NT2/D1 (cell line): ENCODE data around the gene SIRT3.

Experiments
- DNase-seq: peaks from one replicate; pipeline ENCODE4 v3.0.0-alpha.2; 2011; ENCODE audit warnings: low read depth, low spot score
- H3K27me3 ChIP-seq: 2 replicates; pipeline ENCODE4 v1.6.0; 2011; ENCODE audit warnings: mild to moderate bottlenecking; ENCODE audit not compliant: insufficient read length, insufficient read depth
- H3K36me3 ChIP-seq: 2 replicates; pipeline ENCODE4 v1.6.1; 2011; ENCODE audit warnings: mild to moderate bottlenecking, low read length, mixed read lengths; ENCODE audit not compliant: insufficient read depth, insufficient read length
- H3K4me1 ChIP-seq: 2 replicates; pipeline ENCODE4 v1.5.1; 2011; ENCODE audit not compliant: insufficient read depth, insufficient read length
- H3K4me3 ChIP-seq: 2 replicates; pipeline ENCODE4 v1.5.1; 2011; ENCODE audit warnings: low read depth; ENCODE audit not compliant: insufficient read length
- H3K9ac ChIP-seq: 2 replicates; pipeline ENCODE4 v1.6.0; 2011; ENCODE audit warnings: low read depth; ENCODE audit not compliant: insufficient read length
- H3K9me3 ChIP-seq: 2 replicates; pipeline ENCODE4 v1.5.1; 2011; ENCODE audit warnings: mild to moderate bottlenecking, low read length; ENCODE audit not compliant: insufficient read depth
- SUZ12 ChIP-seq: IDR thresholded peaks from 2 replicates; pipeline ENCODE4 v1.6.1; 2011; ENCODE audit not compliant: insufficient read length, insufficient read depth; ENCODE audit errors: extremely low read depth
- YY1 ChIP-seq: IDR thresholded peaks from 2 replicates; pipeline ENCODE4 v1.6.1; 2011; ENCODE audit not compliant: insufficient read length, insufficient read depth
- ZNF274 ChIP-seq: IDR thresholded peaks from 2 replicates; pipeline ENCODE4 v1.6.1; 2011; ENCODE audit warnings: mild to moderate bottlenecking, low read depth, low read length

Gene SIRT3

GRCh38 chr11:216081-216974 lies 19.8 kb downstream of the SIRT3 start:
- no peak for DNase-seq
- H3K4me1 ChIP-seq = peaks cover 6% of the 10 kb centered on the region
- no peak overlapping the region for H3K4me3 ChIP-seq
- peaks cover 52% of the 10 kb centered on the region for H3K36me3 ChIP-seq
- no peak overlapping the region for H3K9ac ChIP-seq
- no peaks in the 10 kb centered on the region for H3K9me3 ChIP-seq
- TF ChIP-seq ZNF274 (no peak), YY1 (no peak), SUZ12 (no peak)
- no peaks in the 10 kb centered on the region for H3K27me3 ChIP-seq

DNA sequence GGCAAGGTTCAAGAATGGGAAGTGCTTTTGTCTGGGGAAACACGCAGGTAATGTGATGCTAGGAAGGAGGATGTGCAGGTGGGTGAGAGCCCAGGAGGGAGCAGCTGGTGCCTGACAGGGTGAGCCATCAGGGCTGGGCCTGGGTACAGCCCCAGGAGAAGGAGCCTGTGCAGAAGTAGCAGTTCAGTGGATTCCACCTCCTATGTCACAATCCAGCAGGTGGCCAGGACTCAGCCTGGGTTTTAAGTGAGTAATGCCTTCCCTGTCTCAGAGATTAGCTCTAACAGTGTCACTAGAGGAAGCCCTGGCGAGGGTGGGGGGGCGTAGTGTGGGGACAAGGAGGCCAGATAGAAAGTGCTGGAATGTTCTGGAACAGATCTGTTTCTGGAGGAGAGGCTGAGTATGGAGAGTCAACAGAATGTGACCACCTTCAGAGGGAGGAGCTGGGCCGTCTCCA lies 20.5 kb downstream of the SIRT3 start:
- Histone ChIP-seq H3K27me3 (no peaks in the 10 kb centered on the region), H3K4me1 (peaks cover 11% of the 10 kb centered on the region), H3K4me3 (no peak overlapping the region), H3K9me3 (no peaks in the 10 kb centered on the region), H3K36me3 (peaks cover 60% of the 10 kb centered on the region), H3K9ac (no peak overlapping the region)
- TF ChIP-seq SUZ12 (no peak), ZNF274 (no peak), YY1 (no peak)
- no peak for DNase-seq

GRCh38 chr11:214083-214482 lies 22.1 kb downstream of the SIRT3 start:
- no peak for TF ChIP-seq SUZ12
- TF ChIP-seq ZNF274 = no peak
- no peak for TF ChIP-seq YY1
- H3K36me3 ChIP-seq = peaks cover 75% of the 10 kb centered on the region

GRCh38 chr11:213111-213510 lies 23.0 kb downstream of the SIRT3 start:
- TF ChIP-seq SUZ12 (no peak), ZNF274 (no peak), YY1 (no peak)
- H3K27me3 ChIP-seq = no peaks in the 10 kb centered on the region
- H3K4me1 ChIP-seq = peaks cover 24% of the 10 kb centered on the region
- H3K36me3 ChIP-seq = peaks cover 75% of the 10 kb centered on the region
- no peaks in the 10 kb centered on the region for H3K9me3 ChIP-seq
- DNase-seq = no peak
- H3K4me3 ChIP-seq = no peak overlapping the region
- no peak overlapping the region for H3K9ac ChIP-seq

More at GRCh38 chr11:214083-214482, 22.1 kb downstream of the SIRT3 start:
- DNase-seq = no peak
- H3K27me3 ChIP-seq = no peaks in the 10 kb centered on the region
- H3K4me1 ChIP-seq = peaks cover 24% of the 10 kb centered on the region
- no peak overlapping the region for H3K4me3 ChIP-seq
- H3K9me3 ChIP-seq = no peaks in the 10 kb centered on the region
- no peak overlapping the region for H3K9ac ChIP-seq

DNA sequence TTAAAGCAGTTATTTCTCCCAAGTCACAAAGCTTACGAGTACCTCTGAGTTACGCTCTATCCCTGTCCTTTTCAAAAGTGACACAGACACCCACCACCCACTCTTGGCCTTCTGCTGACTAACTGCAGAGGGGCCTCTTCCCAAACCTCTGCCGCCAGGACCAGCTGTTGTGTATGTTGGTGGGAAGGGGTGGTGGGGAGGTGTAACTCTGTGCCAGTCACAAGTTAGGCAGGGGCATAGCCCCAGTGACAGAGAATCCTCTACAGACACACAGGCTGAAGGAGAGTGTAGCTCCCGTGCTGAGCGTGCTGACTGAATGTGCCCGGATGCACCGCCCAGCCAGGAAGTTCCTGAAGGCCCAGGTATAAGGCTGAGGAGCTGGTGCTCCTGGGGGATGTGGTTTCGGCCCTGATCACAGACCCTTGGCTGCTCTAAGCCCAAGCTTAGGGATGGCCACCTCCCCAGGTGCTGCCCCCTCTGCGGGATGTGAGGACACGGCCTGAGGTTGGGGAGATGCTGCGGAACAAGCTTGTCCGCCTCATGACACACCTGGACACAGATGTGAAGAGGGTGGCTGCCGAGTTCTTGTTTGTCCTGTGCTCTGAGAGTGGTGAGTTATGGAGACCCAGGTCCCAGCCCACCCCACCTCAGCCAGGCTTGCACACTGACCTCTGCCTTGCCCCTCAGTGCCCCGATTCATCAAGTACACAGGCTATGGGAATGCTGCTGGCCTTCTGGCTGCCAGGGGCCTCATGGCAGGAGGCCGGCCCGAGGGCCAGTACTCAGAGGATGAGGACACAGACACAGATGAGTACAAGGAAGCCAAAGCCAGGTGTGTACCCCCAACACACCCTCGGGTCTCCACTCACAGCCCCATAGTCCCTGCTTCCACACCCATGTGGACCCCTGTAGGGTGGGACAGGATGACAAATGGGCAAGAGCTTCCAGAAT lies 23.7 kb downstream of the SIRT3 start:
- peaks cover 75% of the 10 kb centered on the region for H3K36me3 ChIP-seq

GRCh38 chr11:211741-212140 lies 24.4 kb downstream of the SIRT3 start:
- no peaks in the 10 kb centered on the region for H3K27me3 ChIP-seq
- no peaks in the 10 kb centered on the region for H3K9me3 ChIP-seq
- TF ChIP-seq YY1 = no peak
- no peak for TF ChIP-seq SUZ12
- no peak for TF ChIP-seq ZNF274
- H3K4me3 ChIP-seq = no peak overlapping the region
- peaks cover 24% of the 10 kb centered on the region for H3K4me1 ChIP-seq
- DNase-seq = no peak
- peaks cover 75% of the 10 kb centered on the region for H3K36me3 ChIP-seq
- no peak overlapping the region for H3K9ac ChIP-seq

More for the DNA sequence above, 23.7 kb downstream of the SIRT3 start:
- TF ChIP-seq SUZ12 = no peak
- no peak for TF ChIP-seq ZNF274
- no peak for TF ChIP-seq YY1
- H3K9me3 ChIP-seq = no peaks in the 10 kb centered on the region
- H3K4me1 ChIP-seq = peaks cover 24% of the 10 kb centered on the region
- DNase-seq = no peak
- no peak overlapping the region for H3K9ac ChIP-seq
- H3K4me3 ChIP-seq = no peak overlapping the region
- H3K27me3 ChIP-seq = no peaks in the 10 kb centered on the region

DNA sequence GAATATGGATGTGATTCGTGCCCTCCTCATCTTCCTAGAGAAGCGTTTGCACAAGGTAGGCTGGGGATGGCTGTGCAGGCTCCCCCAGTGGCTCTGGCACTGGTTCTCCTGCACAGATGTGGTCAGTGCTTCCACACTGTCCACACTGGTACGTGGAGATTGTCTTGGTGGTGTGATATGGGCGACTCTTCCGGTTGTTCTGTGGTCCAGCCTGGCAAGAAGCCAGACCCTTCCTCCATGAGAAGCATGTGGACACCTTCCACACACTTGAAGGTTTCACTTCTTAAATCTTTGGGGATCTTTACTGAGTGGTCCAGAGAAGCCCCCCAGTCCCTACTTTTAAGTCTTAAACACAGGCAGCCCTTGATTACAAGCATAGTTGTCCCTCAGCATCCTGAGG lies 24.8 kb downstream of the SIRT3 start:
- Histone ChIP-seq H3K36me3 (peaks cover 73% of the 10 kb centered on the region), H3K4me1 (peaks cover 24% of the 10 kb centered on the region), H3K4me3 (no peak overlapping the region), H3K9me3 (no peaks in the 10 kb centered on the region), H3K27me3 (no peaks in the 10 kb centered on the region), H3K9ac (no peak overlapping the region)
- no peak for DNase-seq
- TF ChIP-seq YY1 = no peak
- no peak for TF ChIP-seq ZNF274
- TF ChIP-seq SUZ12 = no peak
